CD4-positive, alpha-beta T cell treated with Interleukin-12 subunit alpha and Interleukin-12 subunit beta, for 1 hour (primary cell): ENCODE measurements around the gene CTDP1.
"Not testable (repeated sequence)": the region's sequence is repeated elsewhere in the genome, so short reads cannot be mapped to it uniquely, and the experiment has no call there.

Experiments
- DNase-seq: peaks from one replicate; pipeline ENCODE4 v3.0.0-alpha.2; 2020

Gene CTDP1

GRCh38 chr18:79727211-79727610, 47.6 kb downstream of the CTDP1 start:
- no peak for DNase-seq

- no peak for DNase-seq
Observed at GRCh38 chr18:79728931-79729586, 49.5 kb downstream of the CTDP1 start.

- DNase-seq, result no peak
Observed at GRCh38 chr18:79729611-79730010, 50.0 kb downstream of the CTDP1 start.

- no peak for DNase-seq
Observed at GRCh38 chr18:79730804-79731203, 51.2 kb downstream of the CTDP1 start.

GRCh38 chr18:79731881-79732720, 52.5 kb downstream of the CTDP1 start:
- not testable (repeated sequence) for DNase-seq

GRCh38 chr18:79732721-79733025, 53.1 kb downstream of the CTDP1 start:
- DNase-seq, result no peak

- no peak for DNase-seq
Observed at GRCh38 chr18:79733135-79733701, 53.6 kb downstream of the CTDP1 start.

- DNase-seq, result no peak
Observed at GRCh38 chr18:79733986-79734770, 54.6 kb downstream of the CTDP1 start.

GRCh38 chr18:79735071-79735980, 55.7 kb downstream of the CTDP1 start:
- DNase-seq, result no peak

- no peak for DNase-seq
Observed at GRCh38 chr18:79736230-79736629, 56.6 kb downstream of the CTDP1 start.

GRCh38 chr18:79736846-79737245, 57.2 kb downstream of the CTDP1 start:
- DNase-seq, result no peak

- DNase-seq, result no peak
Observed at GRCh38 chr18:79737426-79737825, 57.8 kb downstream of the CTDP1 start.

GRCh38 chr18:79738041-79738461, 58.4 kb downstream of the CTDP1 start:
- no peak for DNase-seq

- no peak for DNase-seq
Observed at GRCh38 chr18:79738581-79739439, 59.2 kb downstream of the CTDP1 start.

GRCh38 chr18:79739440-79739778, 59.8 kb downstream of the CTDP1 start:
- DNase-seq, result no peak

- not testable (repeated sequence) for DNase-seq
Observed at GRCh38 chr18:79740047-79740446, 60.4 kb downstream of the CTDP1 start.

- DNase-seq, result no peak
Observed at GRCh38 chr18:79740521-79741361, 61.1 kb downstream of the CTDP1 start.

GRCh38 chr18:79741362-79741700, 61.7 kb downstream of the CTDP1 start:
- no peak for DNase-seq

GRCh38 chr18:79742076-79742475, 62.5 kb downstream of the CTDP1 start:
- no peak for DNase-seq

- DNase-seq, result no peak
Observed at GRCh38 chr18:79744625-79745024, 65.0 kb downstream of the CTDP1 start.

GRCh38 chr18:79746730-79747129, 67.1 kb downstream of the CTDP1 start:
- DNase-seq, result no peak
